ENCODE results near the gene THSD4.

GRCh38 chr15:71708741-71709140 lies 593.5 kb downstream of the THSD4 start:
- TF ChIP-seq MXI1 (IDR thresholded peaks at IDR 0.05; ENCODE audit: borderline replicate concordance, low read depth, low read length) (no peak), POLR2A (IDR thresholded peaks at IDR 0.05; ENCODE audit: low read depth, low read length) (no peak), BHLHE40 (IDR thresholded peaks at IDR 0.05; ENCODE audit: low read depth, low read length) (no peak), CTCF (conservative IDR thresholded peaks at IDR 0.05; ENCODE audit: low read depth, low read length) (no peak), CEBPB (IDR thresholded peaks at IDR 0.05; ENCODE audit: low read depth, low read length) (no peak), USF2 (IDR thresholded peaks at IDR 0.05; ENCODE audit: low read depth, low read length) (no peak), SMC3 (IDR thresholded peaks at IDR 0.05; ENCODE audit: low read depth, low read length) (no peak), NFE2L2 (IDR thresholded peaks at IDR 0.05; ENCODE audit: low read depth, low read length) (no peak), RFX5 (IDR thresholded peaks at IDR 0.05; ENCODE audit: low read depth, low read length) (no peak), RCOR1 (IDR thresholded peaks at IDR 0.05; ENCODE audit: insufficient replicate concordance, low read length) (no peak), RAD21 (IDR thresholded peaks at IDR 0.05; ENCODE audit: low read length) (no peak)

Data from IMR-90 (cell line).